Stomach (tissue), 9 donors: ENCODE data around the gene NCKAP1. TPM values are rescaled to one million over a fixed set of nuclear protein-coding genes. Genes with fewer than 3 reads are reported as not detected.
A peak's percentile ranks its signal among the peaks of the same experiment; 100 is the strongest.

Source experiments
- DNase-seq, 2 donors: peaks; one replicate each; pipeline versions ENCODE4 v3.0.0 to v3.0.0-alpha.2; 2013 to 2019
- H3K27ac ChIP-seq, 5 donors: fragments of 200-600 bp in 4 of 5; sonication (generic) in 4 of 5; one replicate each; pipeline ENCODE4 v1.5.1; 2013 to 2019; ENCODE audit warnings: mild to moderate bottlenecking in 1 of 5, moderate library complexity in 1 of 5
- H3K27me3 ChIP-seq, 3 donors: fragments of 200-600 bp; sonication (generic); one replicate each; pipeline ENCODE4 v1.5.1; 2017 to 2019; ENCODE audit warnings: mixed run types in 1 of 3
- H3K36me3 ChIP-seq, 4 donors: fragments of 200-600 bp; sonication (generic); 1 replicate in 3 of 4; 2 replicates in 1 of 4; pipeline ENCODE4 v1.5.1; 2016 to 2019
- H3K4me1 ChIP-seq, 4 donors: fragments of 200-600 bp; sonication (generic); one replicate each; pipeline ENCODE4 v1.5.1; 2016 to 2019
- H3K4me3 ChIP-seq, 4 donors: fragments of 200-600 bp; sonication (generic) in 3 of 4; one replicate each; pipeline ENCODE4 v1.5.1; 2016 to 2019; ENCODE audit warnings: mild to moderate bottlenecking in 1 of 4
- H3K9me3 ChIP-seq, 4 donors: fragments of 200-600 bp; sonication (generic); one replicate each; pipeline ENCODE4 v1.5.1; 2016 to 2019
- EP300 ChIP-seq: sonication (generic); formaldehyde crosslinking; IDR thresholded peaks from one replicate; pipeline ENCODE4 v1.6.1; 2017; ENCODE audit warnings: antibody characterized with exemption
- POLR2A ChIP-seq, 4 donors: fragments of 450-650 bp; IDR thresholded peaks; one replicate each; pipeline ENCODE4 v1.6.1; 2016; ENCODE audit warnings: antibody characterized with exemption in 4 of 4, control low read depth in 2 of 4, mild to moderate bottlenecking in 1 of 4, moderate library complexity in 1 of 4
- POLR2AphosphoS5 ChIP-seq, 3 donors: sonication (generic); formaldehyde crosslinking; IDR thresholded peaks; one replicate each; pipeline ENCODE4 v1.6.1; 2016; ENCODE audit warnings: antibody characterized with exemption in 3 of 3
- WGBS, 5 donors: extraction: QIAGEN DNeasy Blood & Tissue Kit in 3 of 5; methylation state at CpG; one replicate each; pipeline versions ENCODE4 v1.1.5 to v1.1.7; 2013 to 2018; 5-methylcytosine and 5-hydroxymethylcytosine counted together
- intact Hi-C: fragments of 100-400 bp; cut with DNase I; formaldehyde crosslinking; loops from one replicate; pipeline ENCODE4 v1.15.1; 2023; ENCODE audit warnings: low total_unique reads
- polyA plus RNA-seq, 3 donors: library from polyadenylated mRNA; stranded (reverse); fragments of 200-250 nt; gene quantifications; one replicate each; pipeline ENCODE4 v1.2.3, GENCODE V29; 2013
- total RNA-seq, 5 donors: library from RNA; depleted of rRNA; stranded (reverse); fragments of >200 nt; gene quantifications; one replicate each; pipeline versions ENCODE4 v1.1.0 to v1.2.3, GENCODE V29; 2014 to 2016
- TF ChIP-seq, protein P1 (sequence below), 7 experiments: fragments of 450-650 bp in 4 of 7; fragments of 200-600 bp in 3 of 7; sonication (generic) in 3 of 7; IDR thresholded peaks; one replicate each; pipeline ENCODE4 v1.5.1; 2016 to 2019; ENCODE audit warnings: antibody characterized with exemption in 7 of 7, control low read depth in 2 of 7, mild to moderate bottlenecking in 1 of 7
- donor health status: healthy with polysubstance abuse.
- donor health status: Bipolar disorder and iron deficiency.
- donor health status: healthy.

NCKAP1 gene
- total and polyA plus RNA-seq, 8 donors = 13.0 to 262 (median 68.8) TPM

DNA sequence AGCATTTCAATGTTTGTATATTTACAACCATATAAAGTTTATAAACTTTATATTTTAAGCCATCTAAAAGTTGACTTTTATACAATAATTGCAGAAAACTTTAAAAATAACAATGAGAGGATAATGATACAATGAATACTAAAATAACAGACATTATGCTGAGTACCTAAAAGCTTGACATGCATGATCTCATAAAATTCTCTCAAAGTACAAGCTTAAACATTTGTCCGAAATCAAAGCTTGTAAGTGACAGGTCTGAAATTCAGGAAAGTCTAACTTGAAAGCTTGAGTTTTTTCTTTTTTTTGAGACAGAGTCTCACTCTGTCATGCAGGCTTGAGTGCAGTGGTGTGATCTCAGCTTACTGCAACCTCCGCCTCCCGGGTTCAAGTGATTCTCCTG, 87.7 kb downstream of the NCKAP1 start:
- H3K9me3 ChIP-seq = no peaks in the 10 kb centered on the region
- no peak overlapping the region for H3K4me3 ChIP-seq
- H3K4me1 ChIP-seq = peaks cover 0 to 19% (median 7%) of the 10 kb centered on the region in 4 donors
- H3K27me3 ChIP-seq = no peaks in the 10 kb centered on the region
- H3K27ac ChIP-seq = no peak overlapping the region
- no peak for DNase-seq
- H3K36me3 ChIP-seq = peaks cover 8 to 83% (median 61%) of the 10 kb centered on the region in 4 donors
- intact Hi-C loops = no loop called here
- TF ChIP-seq POLR2A (IDR thresholded peaks at IDR 0.05) (no peak), POLR2AphosphoS5 (IDR thresholded peaks at IDR 0.05) (no peak), EP300 (no peak)
- TF ChIP-seq, protein P1, sequence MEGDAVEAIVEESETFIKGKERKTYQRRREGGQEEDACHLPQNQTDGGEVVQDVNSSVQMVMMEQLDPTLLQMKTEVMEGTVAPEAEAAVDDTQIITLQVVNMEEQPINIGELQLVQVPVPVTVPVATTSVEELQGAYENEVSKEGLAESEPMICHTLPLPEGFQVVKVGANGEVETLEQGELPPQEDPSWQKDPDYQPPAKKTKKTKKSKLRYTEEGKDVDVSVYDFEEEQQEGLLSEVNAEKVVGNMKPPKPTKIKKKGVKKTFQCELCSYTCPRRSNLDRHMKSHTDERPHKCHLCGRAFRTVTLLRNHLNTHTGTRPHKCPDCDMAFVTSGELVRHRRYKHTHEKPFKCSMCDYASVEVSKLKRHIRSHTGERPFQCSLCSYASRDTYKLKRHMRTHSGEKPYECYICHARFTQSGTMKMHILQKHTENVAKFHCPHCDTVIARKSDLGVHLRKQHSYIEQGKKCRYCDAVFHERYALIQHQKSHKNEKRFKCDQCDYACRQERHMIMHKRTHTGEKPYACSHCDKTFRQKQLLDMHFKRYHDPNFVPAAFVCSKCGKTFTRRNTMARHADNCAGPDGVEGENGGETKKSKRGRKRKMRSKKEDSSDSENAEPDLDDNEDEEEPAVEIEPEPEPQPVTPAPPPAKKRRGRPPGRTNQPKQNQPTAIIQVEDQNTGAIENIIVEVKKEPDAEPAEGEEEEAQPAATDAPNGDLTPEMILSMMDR (IDR thresholded peaks at IDR 0.05) = no peak
- 94 to 100% (median 100%) methylated on average over 3 of the region's 3 CpGs for WGBS, 5 donors

DNA sequence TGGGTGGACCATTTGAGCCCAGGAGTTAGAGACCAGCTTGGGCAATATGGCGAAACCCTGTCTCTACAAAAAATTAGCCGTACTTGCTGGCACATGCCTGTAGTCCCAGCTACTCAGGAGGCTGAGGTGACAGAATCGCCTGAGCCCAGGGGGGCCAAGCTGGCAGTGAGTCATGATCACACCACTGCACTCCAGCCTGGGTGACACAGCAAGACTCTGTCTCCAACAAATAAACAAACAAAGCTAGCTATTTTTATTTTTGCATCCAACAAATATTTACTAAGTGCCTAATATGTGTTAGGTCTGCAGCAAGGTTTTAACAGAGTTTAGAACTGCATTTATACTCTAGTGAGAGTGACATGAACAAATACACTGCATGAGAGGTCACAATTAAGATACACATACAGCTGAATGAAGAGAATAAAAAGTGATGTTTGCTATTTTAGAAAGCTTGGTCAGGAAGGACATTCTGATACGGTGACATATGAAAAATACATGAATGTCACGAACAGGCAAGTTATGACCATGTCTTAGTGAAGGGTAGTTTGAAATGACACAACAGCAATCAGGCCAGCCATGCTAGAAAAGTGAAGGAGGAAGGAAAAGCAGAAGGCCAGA, 88.6 kb downstream of the NCKAP1 start:
- 79 to 89% (median 88%) methylated on average over 5 of the region's 5 CpGs for WGBS, 5 donors
- Histone ChIP-seq H3K9me3 (no peaks in the 10 kb centered on the region), H3K4me1 (peaks cover 0 to 13% (median 7%) of the 10 kb centered on the region in 4 donors), H3K27ac (no peak overlapping the region), H3K27me3 (no peaks in the 10 kb centered on the region), H3K36me3 (peaks cover 7 to 83% (median 66%) of the 10 kb centered on the region in 4 donors), H3K4me3 (no peak overlapping the region)
- intact Hi-C loops = no loop called here
- no peak for DNase-seq
- TF ChIP-seq POLR2A (IDR thresholded peaks at IDR 0.05) (no peak), POLR2AphosphoS5 (IDR thresholded peaks at IDR 0.05) (no peak), EP300 (no peak)
- TF ChIP-seq, protein P1 (IDR thresholded peaks at IDR 0.05) = no peak

DNA sequence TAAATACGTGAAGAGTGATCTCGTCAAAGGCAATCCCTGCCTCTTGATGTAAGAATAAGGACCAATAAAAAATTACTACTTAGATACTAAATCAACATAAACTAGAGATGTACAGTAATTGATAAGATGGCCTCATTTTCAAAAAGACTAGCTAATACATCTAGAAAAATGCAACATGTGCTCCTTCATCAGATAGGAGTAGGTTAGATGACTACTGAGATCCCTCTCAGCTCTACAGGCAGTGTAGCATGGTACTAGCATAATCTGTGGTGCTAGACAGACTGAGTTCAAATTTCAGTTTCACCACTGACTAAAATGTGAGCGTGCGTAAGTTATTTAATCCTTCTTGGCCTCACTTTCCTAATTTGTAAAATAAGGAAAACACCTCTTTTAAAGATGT, 89.2 kb downstream of the NCKAP1 start:
- Histone ChIP-seq H3K4me1 (peaks cover 0 to 10% (median 7%) of the 10 kb centered on the region in 4 donors), H3K4me3 (no peak overlapping the region), H3K27me3 (no peaks in the 10 kb centered on the region), H3K27ac (no peak overlapping the region), H3K36me3 (peaks cover 7 to 80% (median 64%) of the 10 kb centered on the region in 4 donors), H3K9me3 (no peaks in the 10 kb centered on the region)
- intact Hi-C loops = no loop called here
- WGBS, 5 donors = 89 to 96% (median 95%) methylated on average over 4 of the region's 4 CpGs
- TF ChIP-seq POLR2AphosphoS5 (IDR thresholded peaks at IDR 0.05) = no peak
- TF ChIP-seq POLR2A (IDR thresholded peaks at IDR 0.05) = no peak
- TF ChIP-seq, protein P1 (IDR thresholded peaks at IDR 0.05) = no peak
- TF ChIP-seq EP300 = no peak
- DNase-seq = no peak

DNA sequence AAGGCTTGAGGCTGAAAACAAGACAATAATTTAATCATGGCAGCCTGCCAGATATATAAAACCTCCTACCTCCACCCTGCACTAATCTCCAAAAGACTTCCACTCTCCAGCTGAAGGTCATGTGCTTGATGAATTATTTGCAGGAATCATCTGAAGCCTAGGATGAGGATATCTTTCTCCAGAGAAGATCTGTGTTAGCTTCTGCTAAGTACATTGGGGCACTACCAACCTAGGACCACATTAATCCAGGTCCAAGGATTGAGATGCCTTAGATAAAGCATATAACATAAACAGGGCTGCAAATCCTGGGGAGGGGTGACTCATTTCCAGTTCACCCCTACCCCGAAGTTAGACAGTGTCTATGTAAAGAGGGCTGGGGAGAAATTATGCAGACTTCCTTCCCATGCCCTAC, 91.3 kb downstream of the NCKAP1 start:
- intact Hi-C loops = no loop called here
- no peak overlapping the region for H3K27ac ChIP-seq

DNA sequence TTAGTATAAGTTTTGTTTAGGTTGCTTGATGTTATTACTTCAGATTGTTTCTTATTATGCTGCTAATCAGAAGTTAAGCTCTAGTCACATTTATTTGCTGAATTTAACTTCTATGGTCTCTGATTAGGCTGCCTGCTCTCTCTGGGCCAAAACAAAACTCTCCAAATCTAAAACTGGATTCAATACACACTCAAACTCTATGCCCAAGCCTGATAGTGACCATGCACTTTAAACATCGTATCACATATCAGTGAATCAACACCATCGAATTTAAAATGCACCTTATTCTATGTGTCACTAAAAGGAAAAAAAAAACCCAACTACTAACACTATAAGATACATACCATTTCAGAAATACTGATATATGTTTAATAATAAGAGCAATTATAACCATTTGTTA, 94.9 kb downstream of the NCKAP1 start:
- H3K4me3 ChIP-seq = no peak overlapping the region
- 16 to 34% (median 19%) methylated on average over 2 of the region's 2 CpGs for WGBS, 5 donors
- H3K36me3 ChIP-seq = peaks cover 0 to 44% (median 39%) of the 10 kb centered on the region in 4 donors
- H3K4me1 ChIP-seq = peaks cover 0 to 14% (median 8%) of the 10 kb centered on the region in 4 donors
- H3K27me3 ChIP-seq = no peaks in the 10 kb centered on the region
- TF ChIP-seq EP300 (no peak), POLR2A (IDR thresholded peaks at IDR 0.05) (no peak), POLR2AphosphoS5 (IDR thresholded peaks at IDR 0.05) (no peak)
- TF ChIP-seq, protein P1 (IDR thresholded peaks at IDR 0.05) = no peak
- intact Hi-C loops = no loop called here
- H3K9me3 ChIP-seq = no peaks in the 10 kb centered on the region
- H3K27ac ChIP-seq = no peak overlapping the region
- DNase-seq = no peak

More for the DNA sequence above, 91.3 kb downstream of the NCKAP1 start:
- H3K27me3 ChIP-seq = no peaks in the 10 kb centered on the region
- WGBS, 5 donors = 50 to 65% (median 64%) methylated on average over 1 of the region's 1 CpG
- DNase-seq = peak in 1 of 2 donors; percentile 16
- no peaks in the 10 kb centered on the region for H3K9me3 ChIP-seq
- H3K36me3 ChIP-seq = peaks cover 7 to 63% (median 51%) of the 10 kb centered on the region in 4 donors
- H3K4me3 ChIP-seq = no peak overlapping the region
- peaks cover 0 to 12% (median 8%) of the 10 kb centered on the region in 4 donors for H3K4me1 ChIP-seq
- no peak for TF ChIP-seq POLR2AphosphoS5 (IDR thresholded peaks at IDR 0.05)
